ACHN (cell line): ENCODE measurements around the gene ATP1A3.
"Not testable (repeated sequence)": the region's sequence is repeated elsewhere in the genome, so short reads cannot be mapped to it uniquely, and the experiment has no call there.

ENCODE experiments used
- DNase-seq: peaks from one replicate; pipeline ENCODE4 v3.0.0-alpha.2; 2015
- in situ Hi-C: cut with HindIII; loops from 2 replicates; pipeline ENCODE4 v1.10.0; 2017; ENCODE audit warnings: low sequenced_read_pairs, low pct_ligation_motif_present, low pct_unique_long_range_greater_than_20kb

Gene ATP1A3

DNA sequence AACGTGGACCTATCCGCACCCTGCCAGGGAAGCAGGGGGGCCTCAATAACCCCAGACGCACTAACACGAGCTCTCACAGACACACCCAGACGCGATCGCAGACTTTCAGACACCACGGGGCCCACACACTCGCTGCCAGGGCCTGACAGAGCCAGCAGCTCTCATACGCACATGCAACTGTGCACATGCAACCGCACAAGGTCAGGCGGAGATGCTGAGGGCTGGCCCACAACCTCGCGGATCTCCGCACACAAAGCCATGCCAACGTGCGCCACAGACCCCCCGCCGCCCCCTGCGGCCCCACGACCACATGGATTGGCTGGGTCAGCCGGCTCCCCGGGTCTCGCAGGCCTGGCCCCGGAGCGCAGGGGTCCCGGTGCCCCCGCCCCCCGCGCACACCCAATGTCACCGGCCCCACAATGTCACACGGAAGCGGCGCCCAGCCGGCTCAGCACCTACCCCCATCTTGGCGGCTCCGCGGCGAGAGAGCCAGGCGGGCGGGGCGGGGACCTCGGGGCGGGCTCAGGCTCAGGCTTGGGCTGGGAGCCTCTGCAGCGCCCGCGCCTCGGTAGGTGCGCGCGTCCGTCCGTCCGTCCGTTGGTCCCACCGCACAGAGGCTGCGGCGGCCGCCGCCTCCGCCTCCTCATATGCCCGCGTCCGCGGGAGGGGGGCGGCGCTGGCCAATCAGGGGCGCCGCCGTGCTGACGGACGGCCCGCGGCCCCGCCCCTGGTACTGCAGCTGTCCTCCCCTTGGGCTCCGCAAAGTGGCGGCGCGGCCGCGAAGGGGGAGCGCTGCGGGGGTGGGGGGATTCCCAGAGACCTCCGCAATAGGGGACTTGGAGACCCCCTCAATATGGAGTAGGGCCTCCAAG is at the start of gene ATP1A3:
Gene ATP1A3, minus strand, starts transcription at position 619 of the 872 bp plus-strand sequence. Its CDS starts 154 bp downstream, at position 465.
- peak; percentile 60 for DNase-seq
- in situ Hi-C loops, result no loop called here

DNA sequence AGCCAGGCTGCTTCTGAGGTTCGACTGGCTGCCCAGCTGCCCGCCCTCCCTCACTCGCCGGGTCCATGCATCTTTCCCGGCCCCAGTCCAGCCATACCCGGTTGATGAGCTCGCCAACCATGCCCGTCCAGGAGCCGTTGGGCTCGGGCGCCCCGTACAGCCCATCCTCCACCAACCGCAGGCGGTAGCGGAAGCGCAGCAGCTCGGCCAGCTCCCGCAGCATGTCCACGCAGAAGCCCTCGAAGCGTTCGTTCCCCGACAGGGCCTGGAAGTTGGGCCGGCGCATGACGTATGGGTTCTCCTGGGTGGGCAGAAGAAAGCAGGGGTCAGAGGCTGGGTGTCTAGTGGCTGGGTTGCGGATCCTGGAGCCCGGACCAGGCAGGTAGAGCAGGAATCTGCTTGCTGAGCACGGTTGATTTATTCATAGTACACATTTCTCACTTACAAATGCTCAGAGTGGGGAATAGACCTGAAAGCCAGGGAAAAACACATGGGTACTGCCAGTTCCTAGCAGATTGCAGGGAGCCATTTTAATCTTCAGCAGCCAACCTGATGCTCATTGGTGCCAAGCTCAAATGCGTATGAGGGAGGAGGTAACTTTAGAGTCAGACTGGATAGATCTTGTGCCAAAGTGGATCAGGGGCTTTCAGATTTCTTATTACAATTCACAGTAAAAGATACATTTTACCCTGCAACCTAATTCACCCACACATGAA is 48.6 kb upstream of the ATP1A3 start:
- in situ Hi-C loops, result no loop called here
- DNase-seq, result no peak

DNA sequence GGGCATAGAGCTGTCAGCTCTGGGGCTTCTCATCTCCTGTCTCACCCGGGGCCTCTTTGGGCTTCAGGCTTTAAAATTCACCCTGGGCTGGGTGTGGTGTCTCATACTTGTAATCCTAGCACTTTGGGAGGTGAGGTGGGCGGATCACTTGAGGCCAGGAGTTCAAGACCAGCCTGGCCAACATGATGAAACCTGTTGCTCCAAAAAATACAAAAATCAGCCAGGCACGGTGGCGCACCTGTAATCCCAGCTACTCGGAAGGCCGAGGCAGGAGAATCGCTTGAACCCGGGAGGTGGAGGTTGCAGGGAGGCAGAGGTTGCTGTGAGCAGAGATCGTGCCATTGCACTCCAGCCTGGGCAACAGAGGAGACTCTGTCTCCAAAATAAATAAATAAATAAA is 46.5 kb upstream of the ATP1A3 start:
- in situ Hi-C loops, DNase-seq: not testable (repeated sequence)

DNA sequence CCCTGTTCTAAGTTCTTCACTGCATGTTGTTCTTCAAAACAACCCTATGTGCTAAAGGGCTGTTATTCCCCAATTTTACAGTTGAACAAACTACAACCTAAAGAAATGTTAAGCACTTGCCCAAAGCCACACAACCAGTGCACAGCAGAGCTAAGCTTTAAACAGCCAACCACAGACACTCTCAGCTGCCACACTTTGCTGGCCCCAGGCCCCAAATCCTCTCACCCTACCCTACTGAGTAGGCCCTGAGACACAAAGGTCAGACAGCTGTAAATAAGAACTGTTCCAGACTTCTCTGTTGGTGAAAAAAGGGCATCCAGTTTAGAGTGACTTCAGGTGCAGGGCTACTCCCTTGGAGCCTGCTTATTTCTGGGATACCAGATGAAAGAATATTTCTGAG is 46.0 kb upstream of the ATP1A3 start:
- DNase-seq, result no peak

DNA sequence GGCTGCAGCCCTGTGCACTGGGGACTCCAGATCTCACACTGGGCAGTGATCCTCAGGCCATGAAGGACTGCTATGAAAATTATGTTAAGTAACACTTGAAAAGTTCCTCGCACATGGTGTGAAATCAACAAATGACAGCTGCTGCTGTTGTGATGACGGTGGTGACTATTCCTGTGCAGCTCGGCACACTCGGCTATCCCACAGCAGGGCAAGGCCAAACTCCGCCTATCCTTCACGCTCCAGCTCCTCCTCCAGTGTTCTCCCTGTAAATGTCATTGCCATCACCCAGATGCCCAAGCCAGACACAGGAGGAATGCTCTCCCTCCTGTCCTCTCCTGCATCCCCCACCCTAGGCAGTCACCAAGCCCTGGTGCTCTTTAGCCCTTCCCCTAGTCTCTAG is 44.6 kb upstream of the ATP1A3 start:
- in situ Hi-C loops, result no loop called here
- no peak for DNase-seq

More for the DNA sequence above, 46.0 kb upstream of the ATP1A3 start:
- in situ Hi-C loops, result no loop called here

DNA sequence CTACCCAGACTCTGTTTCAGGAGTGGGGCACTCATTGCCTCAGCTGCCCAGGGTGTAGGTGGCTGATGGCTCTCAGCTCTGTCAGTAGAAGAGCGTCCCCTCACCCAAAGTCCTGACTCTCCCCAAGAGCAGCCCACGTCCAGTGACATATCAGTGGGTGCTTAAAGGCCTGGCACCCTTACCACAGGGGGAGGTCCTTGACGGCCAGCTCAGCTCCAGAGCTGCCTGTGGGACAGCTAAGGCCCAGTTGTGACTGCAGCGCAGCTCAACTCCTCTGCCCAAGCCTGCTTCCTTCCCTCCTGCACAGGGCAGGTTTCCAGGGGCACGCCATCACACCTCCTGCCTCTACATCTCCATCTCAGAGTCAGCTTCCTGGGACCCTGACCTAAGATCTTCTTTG is 43.6 kb upstream of the ATP1A3 start:
- DNase-seq, result no peak
- in situ Hi-C loops, result no loop called here

DNA sequence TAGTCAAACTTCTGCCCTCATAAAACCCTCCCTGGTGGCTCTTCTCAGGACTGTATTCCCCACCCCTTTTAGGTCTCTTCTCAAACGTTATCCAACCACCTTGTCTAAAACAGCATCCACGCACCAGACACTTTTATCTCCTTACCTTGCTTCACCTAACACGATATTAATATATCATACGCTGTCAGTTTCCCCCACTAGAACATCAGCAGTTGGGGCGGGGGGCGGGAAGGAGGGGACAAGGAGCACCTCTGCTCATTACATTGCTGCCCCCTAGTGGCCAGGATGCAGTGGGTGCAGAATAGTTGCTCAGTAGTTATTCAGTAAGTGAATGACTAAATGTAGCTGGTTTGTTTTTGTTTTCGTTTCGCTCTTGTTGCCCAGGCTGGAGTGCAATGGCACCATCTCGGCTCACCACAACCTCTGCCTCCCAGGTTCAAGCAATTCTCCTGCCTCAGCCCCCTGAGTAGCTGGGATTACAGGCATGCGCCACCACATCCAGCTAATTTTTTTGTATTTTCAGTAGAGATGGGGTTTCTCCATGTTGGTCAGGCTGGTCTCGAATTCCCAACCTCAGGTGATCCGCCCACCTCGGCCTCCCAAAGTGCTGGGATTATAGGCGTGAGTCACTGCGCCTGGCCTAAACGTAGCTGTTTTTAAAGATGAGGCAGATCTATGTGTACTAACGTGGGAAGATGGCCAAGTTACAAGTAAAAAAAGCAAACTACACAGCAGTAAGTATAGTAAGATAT is 40.8 kb upstream of the ATP1A3 start:
- in situ Hi-C loops, result not testable (repeated sequence)
- peak; percentile 78 for DNase-seq

DNA sequence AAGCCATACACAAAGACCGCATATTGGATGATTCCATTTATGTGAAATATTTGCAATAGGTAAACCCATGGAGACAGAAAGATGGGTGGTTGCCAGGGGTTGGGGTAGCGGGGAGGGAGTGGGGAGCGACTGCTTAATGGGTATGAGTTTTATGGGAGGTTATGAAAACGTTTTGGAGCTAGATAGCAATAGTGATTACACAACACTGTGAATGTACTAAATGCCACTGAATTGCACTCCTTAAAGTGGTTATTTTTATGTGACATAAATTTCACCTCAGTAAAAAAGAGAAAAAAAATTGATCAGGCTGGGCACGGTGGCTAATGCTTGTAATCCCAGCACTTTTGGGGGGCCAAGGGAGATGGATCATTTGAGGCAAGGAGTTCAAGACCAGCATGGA is 39.4 kb upstream of the ATP1A3 start:
- in situ Hi-C loops, result no loop called here
- DNase-seq, result no peak

DNA sequence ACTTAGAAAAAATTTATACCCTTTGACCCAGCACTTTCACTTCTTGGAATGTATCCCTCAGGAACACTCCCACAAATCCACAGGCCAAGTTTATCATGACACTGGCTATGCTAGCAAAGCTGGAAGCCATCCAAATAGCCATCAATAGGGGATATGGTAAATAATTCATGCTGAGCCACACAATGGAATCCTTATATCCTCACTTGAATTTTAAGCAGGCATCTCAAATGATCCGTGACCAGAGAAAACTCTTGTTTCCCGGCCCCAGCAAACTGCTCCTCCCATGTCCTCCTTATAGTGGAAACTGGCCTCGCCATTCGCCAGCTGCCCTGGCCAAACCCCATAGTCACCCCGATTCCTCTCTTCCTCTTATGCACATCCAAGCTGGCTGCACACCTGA is 38.4 kb upstream of the ATP1A3 start:
- in situ Hi-C loops, result no loop called here
- peak; percentile 29 for DNase-seq

DNA sequence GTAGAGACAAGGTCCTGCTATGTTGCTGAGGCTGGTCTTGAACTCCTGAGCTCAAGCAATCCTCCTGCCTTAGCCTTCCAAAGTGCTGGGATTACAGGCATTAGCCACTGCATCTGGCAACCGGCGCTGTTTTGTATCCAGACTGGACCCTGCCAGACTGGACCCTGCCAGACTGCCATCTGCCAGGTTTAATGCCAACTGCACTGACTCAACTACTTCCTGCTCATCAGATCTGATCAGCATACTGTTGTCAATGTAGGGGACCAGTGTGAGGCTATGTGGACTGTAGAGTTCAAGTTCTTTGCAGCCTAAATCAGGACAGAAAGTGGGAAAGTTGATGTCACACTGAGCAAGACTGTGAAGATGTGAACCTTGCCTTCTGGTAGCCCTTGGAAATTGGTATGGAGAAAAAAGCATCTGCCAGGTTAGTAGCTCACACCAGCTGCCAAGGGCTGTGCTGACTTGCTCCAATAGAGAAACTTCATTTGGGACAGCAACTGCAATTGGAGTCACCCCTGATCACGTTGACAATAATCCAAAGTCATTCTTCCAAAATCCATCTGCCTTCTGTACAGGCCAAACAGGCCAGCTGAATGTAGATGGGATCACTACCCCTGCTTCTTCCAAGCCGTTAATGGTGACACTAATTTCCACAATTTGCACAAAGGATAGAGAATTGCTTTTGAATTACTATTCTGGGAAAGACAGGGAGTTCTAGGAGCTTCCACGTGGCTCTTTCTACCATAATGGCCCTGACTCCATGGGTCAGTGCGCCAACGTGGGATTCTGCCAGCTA is 36.8 kb upstream of the ATP1A3 start:
- in situ Hi-C loops, result no loop called here
- DNase-seq, result no peak

DNA sequence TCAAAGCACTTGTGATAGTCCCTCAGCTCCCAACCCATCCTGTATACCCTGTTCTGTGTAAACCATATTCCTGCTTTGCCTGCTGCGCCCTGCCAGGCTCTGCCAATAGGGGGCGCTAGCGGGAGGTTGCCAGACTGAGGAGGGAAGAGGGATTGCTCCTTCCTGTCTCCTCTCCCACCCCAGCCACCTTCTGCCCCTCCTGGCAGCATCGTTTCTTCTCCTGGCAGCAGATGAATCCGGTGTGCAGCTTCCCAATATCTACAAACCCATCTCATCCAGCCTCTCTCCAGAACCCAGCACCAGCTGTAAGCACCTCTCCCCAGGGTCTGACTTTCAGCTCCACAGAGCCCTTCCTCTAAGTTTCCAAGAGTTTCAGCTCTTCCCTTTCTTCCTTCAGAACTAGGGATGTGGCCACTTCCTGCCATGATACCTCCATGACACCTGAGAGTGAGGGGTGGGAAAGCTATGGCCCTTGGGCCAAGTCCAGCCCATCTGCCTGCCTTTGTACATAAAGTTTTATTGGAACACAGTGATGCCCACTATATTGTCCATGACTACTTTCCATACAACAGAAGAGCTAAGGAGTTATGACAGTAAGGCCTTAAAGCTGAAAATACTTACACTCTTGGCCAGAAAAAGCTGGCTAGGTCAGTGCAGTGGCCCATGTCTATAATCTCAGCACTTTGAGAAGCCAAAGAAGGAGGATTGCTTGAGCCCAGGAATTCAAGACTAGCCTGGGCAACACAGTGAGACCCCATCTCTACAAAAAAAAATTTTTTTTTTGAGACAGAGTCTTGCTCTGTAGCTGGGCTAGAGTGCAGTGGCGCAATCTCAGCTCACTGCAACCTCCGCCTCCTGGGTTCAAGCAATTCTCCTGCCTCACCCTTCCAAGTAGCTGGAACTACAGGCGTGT is 34.5 kb upstream of the ATP1A3 start:
- DNase-seq, result peak; percentile 18
- in situ Hi-C loops, result no loop called here

DNA sequence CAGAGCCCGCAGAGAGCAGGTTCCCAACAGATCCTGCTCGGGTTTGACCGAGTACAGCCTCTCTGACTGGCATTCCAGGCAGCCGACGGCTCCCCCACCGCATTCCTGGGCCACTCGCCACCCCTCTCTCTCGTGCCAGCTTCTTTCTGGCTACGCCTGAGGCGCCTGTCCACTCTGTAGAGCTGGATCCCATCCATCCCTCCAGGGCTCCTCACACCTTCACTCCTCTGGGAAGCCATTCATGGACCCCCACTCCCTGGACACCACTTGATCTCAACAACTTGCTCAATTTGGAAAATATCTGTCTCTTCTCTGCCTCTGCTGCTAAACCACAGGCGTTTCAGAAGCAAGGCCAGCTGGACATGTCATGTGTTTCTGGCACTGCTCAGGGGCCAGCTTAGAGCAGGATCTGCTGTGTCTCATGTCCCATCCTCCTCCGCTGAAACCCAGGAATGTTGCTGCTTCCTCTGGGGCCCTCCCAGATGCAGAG is 30.6 kb upstream of the ATP1A3 start:
- no peak for DNase-seq
- in situ Hi-C loops, result no loop called here

DNA sequence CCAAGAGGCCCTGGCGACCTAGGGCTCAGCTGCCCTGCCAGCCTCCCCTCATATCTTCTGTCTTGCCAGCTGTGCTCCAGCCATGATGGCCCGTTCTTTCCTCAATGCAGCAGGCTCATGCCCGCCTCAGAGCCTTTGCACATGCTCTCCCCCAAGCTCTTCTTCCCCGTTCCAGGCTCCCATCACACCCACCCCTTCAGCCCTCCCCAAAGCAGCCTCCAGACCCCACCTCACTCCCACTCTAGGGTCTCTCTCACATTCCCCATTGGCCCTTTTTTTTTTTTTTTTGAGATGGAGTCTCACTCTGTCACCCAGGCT is 29.9 kb upstream of the ATP1A3 start:
- DNase-seq, result no peak
- in situ Hi-C loops, result no loop called here

DNA sequence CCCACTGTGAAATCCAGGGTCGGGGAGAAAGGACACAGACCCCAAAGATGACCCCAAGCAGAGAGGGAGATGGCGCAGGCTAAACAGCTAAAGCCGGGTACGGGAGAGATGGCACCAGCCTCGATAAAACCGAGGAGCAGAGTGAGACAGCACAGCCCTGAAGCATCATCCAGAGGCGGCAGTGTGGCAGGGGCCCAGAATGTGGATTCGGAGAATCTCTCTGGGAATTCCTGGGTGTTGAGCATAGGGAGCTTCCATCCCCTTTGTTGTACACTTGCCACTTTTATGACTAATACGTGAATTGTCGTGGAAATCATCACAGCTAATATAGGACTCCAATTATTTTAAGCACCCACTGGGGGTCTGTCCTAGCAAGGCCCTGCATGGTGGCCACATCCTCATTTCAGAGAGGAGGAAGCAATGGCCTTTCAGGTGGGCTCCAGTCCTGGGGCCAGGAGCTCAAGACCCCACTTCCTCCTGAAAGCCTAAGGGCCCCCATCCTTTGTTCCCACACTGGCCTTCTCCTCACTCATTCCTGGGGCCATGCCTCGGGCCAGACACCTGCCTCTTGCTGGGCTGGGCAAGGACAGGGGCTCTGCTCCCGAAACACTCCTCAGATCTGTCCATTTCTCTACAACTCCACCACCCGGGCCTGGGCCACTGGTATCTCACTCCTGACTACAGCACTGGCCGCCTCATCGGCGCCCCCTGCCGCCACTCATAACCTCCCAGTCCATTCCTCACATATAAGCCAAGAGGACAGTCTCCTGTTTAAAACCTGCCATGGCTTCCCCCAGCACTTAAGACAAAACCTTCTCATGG is 29.3 kb upstream of the ATP1A3 start:
- DNase-seq, result peak; percentile 25
- in situ Hi-C loops, result no loop called here

DNA sequence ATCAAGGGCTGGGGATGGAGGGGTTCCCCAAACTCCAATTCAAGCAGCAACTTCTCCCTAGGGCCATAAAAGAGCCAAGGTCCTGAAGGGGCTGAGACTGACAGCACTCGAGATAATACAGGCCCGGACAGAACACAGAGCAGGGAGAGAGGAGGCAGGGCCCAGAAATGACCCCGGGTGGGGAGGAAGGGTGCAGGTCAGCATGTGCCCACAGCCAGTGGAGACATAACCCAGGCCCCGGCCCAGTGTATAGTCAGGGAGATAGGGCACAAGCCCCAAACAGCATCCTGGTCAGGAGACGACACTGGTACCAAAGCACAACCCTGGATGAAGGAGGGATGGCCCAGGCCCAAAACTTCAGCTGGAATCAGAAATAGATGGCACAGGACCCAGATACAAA is 28.6 kb upstream of the ATP1A3 start:
- in situ Hi-C loops, result no loop called here
- no peak for DNase-seq

DNA sequence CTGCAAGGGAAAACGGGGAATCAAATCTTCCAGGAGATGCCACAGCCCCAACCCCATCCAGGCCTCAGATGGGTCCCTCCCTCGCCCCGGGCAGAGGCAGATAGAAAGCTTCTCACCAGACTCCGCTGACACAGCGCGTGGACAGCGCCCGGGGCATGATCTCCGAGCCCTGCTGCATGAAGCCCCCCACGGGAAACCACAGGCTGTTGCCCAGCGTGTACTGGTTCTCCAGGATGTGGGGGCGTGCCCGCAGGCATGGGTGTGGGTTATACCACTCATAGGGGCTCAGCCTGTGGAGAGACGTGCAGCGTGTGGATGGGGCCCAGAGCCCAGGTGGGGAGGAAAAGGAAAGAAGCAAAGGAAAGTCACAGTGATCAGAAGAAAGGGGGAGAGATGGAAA is 27.2 kb upstream of the ATP1A3 start:
- DNase-seq, result no peak
- in situ Hi-C loops, result no loop called here
